ENCODE results near the gene NR0B1. TPM values are rescaled to one million over a fixed set of nuclear protein-coding genes. Genes with fewer than 3 reads are reported as not detected.

The NR0B1 gene
- total RNA-seq, 1 experiment from 2014 or later, result not detected

DNA sequence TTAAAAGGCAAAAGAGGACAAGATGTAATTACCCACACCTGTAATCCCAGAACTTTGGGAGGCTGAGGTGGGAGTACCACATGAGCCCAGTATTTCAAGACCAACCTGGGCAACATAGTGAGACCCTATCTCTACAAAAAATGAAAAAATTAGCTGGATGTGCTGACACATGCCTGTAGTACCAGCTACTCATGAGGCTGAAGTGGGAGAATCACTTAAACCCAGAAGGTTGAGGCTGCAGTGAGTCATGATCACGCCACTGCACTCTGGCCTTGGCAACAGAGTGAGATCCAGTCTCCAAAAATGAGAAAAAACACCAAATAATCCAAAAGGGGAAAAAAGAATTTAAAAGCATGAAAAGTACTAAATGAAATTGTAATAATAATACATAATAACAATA is 30.8 kb downstream of the NR0B1 start (continued):
- TF ChIP-seq POLR2AphosphoS5 (IDR thresholded peaks at IDR 0.05; ENCODE audit: low read depth, low read length) (no peak), ZFX (IDR thresholded peaks at IDR 0.05) (no peak)

DNA sequence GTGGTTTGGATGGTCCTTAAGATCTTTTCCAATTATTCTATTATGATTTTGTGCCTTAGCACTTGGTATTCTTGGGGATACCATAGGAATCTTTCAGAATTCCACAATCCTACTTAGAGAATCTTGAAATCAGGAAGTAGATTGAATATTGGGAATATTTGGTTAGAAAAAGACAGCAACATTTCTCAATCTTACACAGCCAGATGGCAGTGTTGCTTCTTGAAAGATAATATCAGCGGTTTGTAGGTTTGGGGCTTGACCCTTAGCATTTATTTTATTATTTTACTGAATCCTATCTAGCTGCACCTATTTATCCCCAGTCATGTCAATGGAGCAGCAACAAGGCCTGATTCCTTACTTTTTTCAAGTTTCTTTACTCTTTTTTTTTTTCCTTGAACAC is 33.7 kb downstream of the NR0B1 start:
- no TSS peak for BruUV-seq (replicated peaks)
- Histone ChIP-seq H3K4me2 (ENCODE audit: low read length) (no peak overlapping the region), H3K4me1 (ENCODE audit: control insufficient read depth in 1 of 2, insufficient read depth in 2 of 2, low read length in 2 of 2) (no peaks in the 10 kb centered on the region; a peak in 1 of 4 replicates), H3K27me3 (ENCODE audit: insufficient read depth, low read length) (no peaks in the 10 kb centered on the region), H3K79me2 (ENCODE audit: insufficient read depth, low read length) (no peaks in the 10 kb centered on the region), H3K9ac (ENCODE audit: low read length) (no peak overlapping the region), H2AFZ (ENCODE audit: low read depth, low read length, poor library complexity, severe bottlenecking) (peak overlapping the region; percentile 82), H3K4me3 (replicated peaks in 1 of 2; ENCODE audit: low read depth in 1 of 2, low read length in 2 of 2) (no peak overlapping the region), H3K9me3 (ENCODE audit: control insufficient read depth in 1 of 2, insufficient read depth in 1 of 2, low read depth in 1 of 2, low read length in 2 of 2) (no peaks in the 10 kb centered on the region), H4K20me1 (ENCODE audit: insufficient read depth) (no peaks in the 10 kb centered on the region), H3K27ac (ENCODE audit: low read depth, low read length) (no peak overlapping the region), H3K36me3 (ENCODE audit: control insufficient read depth in 1 of 2, insufficient read depth in 2 of 2, low read length in 2 of 2) (no peaks in the 10 kb centered on the region), H3K9me2 (ENCODE audit: insufficient read depth) (no peaks in the 10 kb centered on the region)
- ATAC-seq (peak; percentile 38; the same call in 1 of the 2 replicates), DNase-seq (ENCODE audit: low read depth, low spot score) (peak; percentile 15)
- RAD21 ChIA-PET (ENCODE audit: low non-redundant PET in 1 of 2, low total read pairs in 2 of 2, uncharacterized antibody in 2 of 2, unreplicated experiment in 2 of 2), result no interaction called here
- CTCF ChIA-PET, result interaction anchor here (0.6 to 2.5 kb wide), 3 partner anchors 214 to 239 kb away, joined by 3 to 8 read pairs (median 3); no protein-coding TSS in a partner anchor
- no peak for TF ChIP-seq EGR1 (IDR thresholded peaks at IDR 0.05; ENCODE audit: low read depth)
- no peak for TF ChIP-seq JUND (IDR thresholded peaks at IDR 0.05)
- TF ChIP-seq EZH2 (IDR thresholded peaks at IDR 0.05), result no peak
- TF ChIP-seq ELF1 (IDR thresholded peaks at IDR 0.05; ENCODE audit: borderline replicate concordance, low read depth), result no peak
- TF ChIP-seq, protein P1, sequence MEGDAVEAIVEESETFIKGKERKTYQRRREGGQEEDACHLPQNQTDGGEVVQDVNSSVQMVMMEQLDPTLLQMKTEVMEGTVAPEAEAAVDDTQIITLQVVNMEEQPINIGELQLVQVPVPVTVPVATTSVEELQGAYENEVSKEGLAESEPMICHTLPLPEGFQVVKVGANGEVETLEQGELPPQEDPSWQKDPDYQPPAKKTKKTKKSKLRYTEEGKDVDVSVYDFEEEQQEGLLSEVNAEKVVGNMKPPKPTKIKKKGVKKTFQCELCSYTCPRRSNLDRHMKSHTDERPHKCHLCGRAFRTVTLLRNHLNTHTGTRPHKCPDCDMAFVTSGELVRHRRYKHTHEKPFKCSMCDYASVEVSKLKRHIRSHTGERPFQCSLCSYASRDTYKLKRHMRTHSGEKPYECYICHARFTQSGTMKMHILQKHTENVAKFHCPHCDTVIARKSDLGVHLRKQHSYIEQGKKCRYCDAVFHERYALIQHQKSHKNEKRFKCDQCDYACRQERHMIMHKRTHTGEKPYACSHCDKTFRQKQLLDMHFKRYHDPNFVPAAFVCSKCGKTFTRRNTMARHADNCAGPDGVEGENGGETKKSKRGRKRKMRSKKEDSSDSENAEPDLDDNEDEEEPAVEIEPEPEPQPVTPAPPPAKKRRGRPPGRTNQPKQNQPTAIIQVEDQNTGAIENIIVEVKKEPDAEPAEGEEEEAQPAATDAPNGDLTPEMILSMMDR (IDR thresholded peaks at IDR 0.05 in 2 of 3, conservative IDR thresholded peaks at IDR 0.05 in 1 of 3; ENCODE audit: borderline replicate concordance in 1 of 3, insufficient read depth in 1 of 3, low read depth in 2 of 3, low read length in 2 of 3), result peak in 2 of 3 experiments; percentile 47 to 61; a peak in 4 of 6 replicates
- TF ChIP-seq POLR2AphosphoS5 (IDR thresholded peaks at IDR 0.05; ENCODE audit: low read depth, low read length), result no peak
- TF ChIP-seq CEBPB (IDR thresholded peaks at IDR 0.05; ENCODE audit: low read depth), result no peak
- TF ChIP-seq, protein P2, sequence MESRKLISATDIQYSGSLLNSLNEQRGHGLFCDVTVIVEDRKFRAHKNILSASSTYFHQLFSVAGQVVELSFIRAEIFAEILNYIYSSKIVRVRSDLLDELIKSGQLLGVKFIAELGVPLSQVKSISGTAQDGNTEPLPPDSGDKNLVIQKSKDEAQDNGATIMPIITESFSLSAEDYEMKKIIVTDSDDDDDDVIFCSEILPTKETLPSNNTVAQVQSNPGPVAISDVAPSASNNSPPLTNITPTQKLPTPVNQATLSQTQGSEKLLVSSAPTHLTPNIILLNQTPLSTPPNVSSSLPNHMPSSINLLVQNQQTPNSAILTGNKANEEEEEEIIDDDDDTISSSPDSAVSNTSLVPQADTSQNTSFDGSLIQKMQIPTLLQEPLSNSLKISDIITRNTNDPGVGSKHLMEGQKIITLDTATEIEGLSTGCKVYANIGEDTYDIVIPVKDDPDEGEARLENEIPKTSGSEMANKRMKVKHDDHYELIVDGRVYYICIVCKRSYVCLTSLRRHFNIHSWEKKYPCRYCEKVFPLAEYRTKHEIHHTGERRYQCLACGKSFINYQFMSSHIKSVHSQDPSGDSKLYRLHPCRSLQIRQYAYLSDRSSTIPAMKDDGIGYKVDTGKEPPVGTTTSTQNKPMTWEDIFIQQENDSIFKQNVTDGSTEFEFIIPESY (IDR thresholded peaks at IDR 0.05; ENCODE audit: extremely low read depth, insufficient replicate concordance, low read length), result no peak
- no peak for TF ChIP-seq ZFX (IDR thresholded peaks at IDR 0.05)
- TF ChIP-seq ZNF274 (IDR thresholded peaks at IDR 0.05; ENCODE audit: low read depth, low read length), result no peak
- TF ChIP-seq SP1 (IDR thresholded peaks at IDR 0.05; ENCODE audit: low read depth), result no peak
- peak; percentile 75 for TF ChIP-seq RAD21 (IDR thresholded peaks at IDR 0.05; ENCODE audit: low read depth)
- intact Hi-C loops (cut with micrococcal nuclease), result loop anchor here (1.0 to 5.0 kb wide), 4 partner anchors 133 to 437 kb away; no protein-coding TSS in a partner anchor
- POLR2A ChIA-PET, result no interaction called here
